Hepatocyte (in vitro differentiated cells): ENCODE results near the gene BRWD1. TPM values are rescaled to one million over a fixed set of nuclear protein-coding genes. Genes with fewer than 3 reads are reported as not detected.
A peak's percentile ranks its signal among the peaks of the same experiment; 100 is the strongest.

Experiments
- DNase-seq: peaks from one replicate; pipeline ENCODE4 v3.0.0-alpha.2; 2016; ENCODE audit warnings: low spot score
- H2AFZ ChIP-seq: fragments of 200-600 bp; sonication (generic); 2 replicates; pipeline ENCODE4 v1.6.0; 2016; ENCODE audit warnings: antibody characterized with exemption, mild to moderate bottlenecking
- H3K27ac ChIP-seq: fragments of 200-600 bp; sonication (generic); 2 replicates; pipeline ENCODE4 v1.5.1; 2016; ENCODE audit warnings: mild to moderate bottlenecking
- H3K27me3 ChIP-seq: fragments of 200-600 bp; sonication (generic); 2 replicates; pipeline ENCODE4 v1.6.1; 2016
- H3K36me3 ChIP-seq: fragments of 200-600 bp; sonication (generic); replicated peaks from 2 replicates; pipeline ENCODE4 v1.5.1; 2016; ENCODE audit warnings: low read depth; ENCODE audit not compliant: insufficient read depth
- H3K4me1 ChIP-seq: fragments of 200-600 bp; sonication (generic); 2 replicates; pipeline ENCODE4 v1.5.1; 2016; ENCODE audit warnings: mild to moderate bottlenecking, moderate library complexity; ENCODE audit not compliant: insufficient read depth
- H3K4me2 ChIP-seq: fragments of 200-600 bp; sonication (generic); 2 replicates; pipeline ENCODE4 v1.6.0; 2016
- H3K4me3 ChIP-seq: fragments of 200-600 bp; sonication (generic); 2 replicates; pipeline ENCODE4 v1.5.1; 2016; ENCODE audit warnings: mild to moderate bottlenecking
- H3K79me2 ChIP-seq: fragments of 200-600 bp; sonication (generic); 2 replicates; pipeline ENCODE4 v1.6.0; 2017; ENCODE audit warnings: mild to moderate bottlenecking
- H3K9me2 ChIP-seq: fragments of 200-600 bp; sonication (generic); replicated peaks from 2 replicates; pipeline ENCODE4 v1.6.0; 2017; ENCODE audit warnings: mild to moderate bottlenecking; ENCODE audit not compliant: insufficient read depth
- H3K9me3 ChIP-seq: fragments of 200-600 bp; sonication (generic); 2 replicates; pipeline ENCODE4 v1.5.1; 2016; ENCODE audit warnings: low read depth, mild to moderate bottlenecking
- H4K20me1 ChIP-seq: fragments of 200-600 bp; sonication (generic); 2 replicates; pipeline ENCODE4 v1.6.0; 2016; ENCODE audit warnings: mild to moderate bottlenecking; ENCODE audit not compliant: insufficient read depth, poor library complexity, severe bottlenecking
- EZH2 ChIP-seq: fragments of 200-600 bp; sonication (generic); IDR thresholded peaks from 2 replicates; pipeline ENCODE4 v1.6.1; 2016; ENCODE audit warnings: antibody characterized with exemption, mild to moderate bottlenecking, borderline replicate concordance
- EZH2phosphoT487 ChIP-seq: fragments of 200-600 bp; sonication (generic); IDR thresholded peaks from one replicate; pipeline ENCODE4 v1.6.1; 2018; ENCODE audit warnings: antibody characterized with exemption, mild to moderate bottlenecking, low read depth, moderate library complexity; ENCODE audit not compliant: unreplicated experiment, severe bottlenecking
- WGBS: methylation state at CpG from one replicate; pipeline ENCODE4 v1.1.6; 2016; ENCODE audit warnings: low lambda C conversion rate; ENCODE audit errors: missing lambda C conversion rate; 5-methylcytosine and 5-hydroxymethylcytosine counted together
- polyA plus RNA-seq: library from polyadenylated mRNA; unstranded; fragments of >200 nt; fragmentation: Nextera tagmentation; extraction: Ambion mirVana; gene quantifications from 2 replicates; pipeline ENCODE4 v1.2.1, GENCODE V29; 2016
- total RNA-seq: library from RNA; depleted of rRNA; stranded (reverse); fragments of >200 nt; gene quantifications from 2 replicates; pipeline ENCODE4 v1.2.3, GENCODE V29; 2014
- TF ChIP-seq, protein P1 (sequence below): fragments of 200-600 bp; sonication (generic); IDR thresholded peaks from 2 replicates; pipeline ENCODE4 v1.5.1; 2016; ENCODE audit warnings: antibody characterized with exemption, mild to moderate bottlenecking; ENCODE audit not compliant: poor library complexity

BRWD1 gene
- total and polyA plus RNA-seq, 2 experiments from 2014 or later: 17.4 to 48.3 TPM

DNA sequence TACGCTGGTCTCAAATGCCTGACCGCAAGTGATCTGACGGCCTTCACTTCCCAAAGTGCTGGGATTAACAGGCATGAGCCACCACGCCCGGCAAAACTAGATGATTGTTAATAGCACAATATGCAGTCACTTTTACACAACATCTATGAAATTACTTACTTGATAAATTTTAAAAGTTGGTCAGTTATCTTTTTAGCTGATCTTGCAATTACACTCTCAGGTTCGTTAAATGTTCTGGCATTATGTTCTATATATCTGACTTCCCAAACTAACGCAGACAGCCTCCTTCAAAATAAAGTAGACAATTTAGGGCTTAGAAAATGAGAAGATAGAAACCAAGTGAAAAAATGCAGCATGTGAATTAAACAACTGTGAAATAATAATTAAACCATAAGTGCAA, 98.4 kb downstream of the BRWD1 start:
- no peaks in the 10 kb centered on the region for H4K20me1 ChIP-seq

DNA sequence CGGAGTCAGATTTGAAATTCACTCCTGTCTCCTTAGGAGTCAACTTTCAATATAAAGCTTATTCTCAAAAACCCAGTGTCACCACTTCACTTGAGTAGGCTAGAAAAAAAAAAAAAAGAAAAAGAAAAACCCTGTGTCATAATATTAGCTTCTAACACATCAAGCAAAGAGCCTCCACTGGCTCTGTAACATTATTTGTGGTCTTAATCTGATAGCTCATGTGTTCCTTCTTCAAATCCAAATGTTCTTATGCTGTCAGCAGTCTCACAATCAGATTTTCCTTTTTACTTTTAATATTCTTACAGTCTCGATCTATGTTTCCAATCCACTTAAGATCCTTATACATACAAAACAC, 104.1 kb downstream of the BRWD1 start:
- peak overlapping the region; percentile 10 for H3K4me2 ChIP-seq
- no peak for TF ChIP-seq EZH2phosphoT487
- TF ChIP-seq EZH2: no peak
- TF ChIP-seq, protein P1, sequence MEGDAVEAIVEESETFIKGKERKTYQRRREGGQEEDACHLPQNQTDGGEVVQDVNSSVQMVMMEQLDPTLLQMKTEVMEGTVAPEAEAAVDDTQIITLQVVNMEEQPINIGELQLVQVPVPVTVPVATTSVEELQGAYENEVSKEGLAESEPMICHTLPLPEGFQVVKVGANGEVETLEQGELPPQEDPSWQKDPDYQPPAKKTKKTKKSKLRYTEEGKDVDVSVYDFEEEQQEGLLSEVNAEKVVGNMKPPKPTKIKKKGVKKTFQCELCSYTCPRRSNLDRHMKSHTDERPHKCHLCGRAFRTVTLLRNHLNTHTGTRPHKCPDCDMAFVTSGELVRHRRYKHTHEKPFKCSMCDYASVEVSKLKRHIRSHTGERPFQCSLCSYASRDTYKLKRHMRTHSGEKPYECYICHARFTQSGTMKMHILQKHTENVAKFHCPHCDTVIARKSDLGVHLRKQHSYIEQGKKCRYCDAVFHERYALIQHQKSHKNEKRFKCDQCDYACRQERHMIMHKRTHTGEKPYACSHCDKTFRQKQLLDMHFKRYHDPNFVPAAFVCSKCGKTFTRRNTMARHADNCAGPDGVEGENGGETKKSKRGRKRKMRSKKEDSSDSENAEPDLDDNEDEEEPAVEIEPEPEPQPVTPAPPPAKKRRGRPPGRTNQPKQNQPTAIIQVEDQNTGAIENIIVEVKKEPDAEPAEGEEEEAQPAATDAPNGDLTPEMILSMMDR: no peak
- no peaks in the 10 kb centered on the region for H3K27me3 ChIP-seq
- no peaks in the 10 kb centered on the region for H3K36me3 ChIP-seq
- no peaks in the 10 kb centered on the region for H3K9me3 ChIP-seq
- peaks cover 6% of the 10 kb centered on the region for H3K4me1 ChIP-seq
- peaks cover 3% of the 10 kb centered on the region for H3K79me2 ChIP-seq
- H2AFZ ChIP-seq: no peak overlapping the region
- 67% methylated on average over 2 of the region's 2 CpGs for WGBS
- DNase-seq: no peak
- H3K27ac ChIP-seq: peak overlapping the region; percentile 78
- no peaks in the 10 kb centered on the region for H4K20me1 ChIP-seq
- no peaks in the 10 kb centered on the region for H3K9me2 ChIP-seq
- H3K4me3 ChIP-seq: no peak overlapping the region

More for the DNA sequence above, 98.4 kb downstream of the BRWD1 start:
- no peaks in the 10 kb centered on the region for H3K4me1 ChIP-seq
- no peaks in the 10 kb centered on the region for H3K27me3 ChIP-seq
- H3K4me2 ChIP-seq: no peak overlapping the region
- WGBS: 98% methylated on average over 7 of the region's 7 CpGs
- H3K9me3 ChIP-seq: no peaks in the 10 kb centered on the region
- H3K27ac ChIP-seq: no peak overlapping the region
- no peaks in the 10 kb centered on the region for H3K36me3 ChIP-seq
- no peaks in the 10 kb centered on the region for H3K79me2 ChIP-seq
- no peak for TF ChIP-seq EZH2
- no peak for TF ChIP-seq EZH2phosphoT487
- TF ChIP-seq, protein P1: no peak
- H2AFZ ChIP-seq: no peak overlapping the region
- H3K4me3 ChIP-seq: no peak overlapping the region
- DNase-seq: no peak
- no peaks in the 10 kb centered on the region for H3K9me2 ChIP-seq

DNA sequence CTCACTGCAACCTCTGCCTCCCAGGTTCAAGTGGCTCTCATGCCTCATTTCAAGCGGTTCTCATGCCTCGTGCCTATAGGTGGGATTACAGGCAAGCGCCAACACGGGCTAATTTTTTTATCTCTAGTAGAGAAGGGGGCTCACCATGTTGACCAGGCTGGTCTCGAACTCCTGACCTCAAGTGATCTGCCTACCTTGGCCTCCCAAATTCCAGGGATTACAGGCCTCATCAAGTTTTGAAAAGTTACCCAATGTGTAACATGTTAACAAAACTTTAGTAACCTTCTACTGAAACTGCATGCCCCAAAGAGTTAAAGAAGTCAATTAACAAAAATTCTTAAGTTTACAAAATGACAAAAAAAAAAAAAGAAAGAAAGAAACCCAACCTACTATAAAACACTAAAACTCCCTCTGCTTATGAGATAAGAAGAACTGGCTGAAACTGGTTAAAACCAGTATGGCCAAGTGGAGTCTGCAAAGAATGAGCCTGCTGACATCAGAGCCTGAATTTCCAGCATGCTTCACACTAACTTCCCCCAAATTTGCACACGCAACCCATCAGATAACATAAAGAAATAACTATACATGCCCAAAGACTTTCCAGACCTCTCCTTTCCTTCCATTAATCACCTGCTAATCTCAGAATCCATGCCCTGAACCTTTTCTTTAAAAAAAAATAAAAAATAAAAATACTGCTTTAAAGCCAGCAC, 104.7 kb downstream of the BRWD1 start:
- no peak overlapping the region for H3K4me3 ChIP-seq
- no peaks in the 10 kb centered on the region for H3K9me3 ChIP-seq
- H3K27ac ChIP-seq: peak overlapping the region; percentile 78
- no peak overlapping the region for H2AFZ ChIP-seq
- DNase-seq: peak; percentile 80
- no peaks in the 10 kb centered on the region for H3K9me2 ChIP-seq
- H3K36me3 ChIP-seq: no peaks in the 10 kb centered on the region
- no peaks in the 10 kb centered on the region for H3K27me3 ChIP-seq
- H3K4me2 ChIP-seq: peak overlapping the region; percentile 10
- H3K79me2 ChIP-seq: peaks cover 3% of the 10 kb centered on the region
- no peaks in the 10 kb centered on the region for H4K20me1 ChIP-seq
- TF ChIP-seq EZH2phosphoT487 (no peak), EZH2 (no peak)
- TF ChIP-seq, protein P1: no peak
- H3K4me1 ChIP-seq: peaks cover 6% of the 10 kb centered on the region
- 81% methylated on average over 6 of the region's 6 CpGs for WGBS
